ENCODE measurements around the gene SAMD13. TPM values are rescaled to one million over a fixed set of nuclear protein-coding genes. Genes with fewer than 3 reads are reported as not detected.

The SAMD13 gene
- total and polyA plus RNA-seq, 9 donors = 0.24 to 2.9 (median 0.63) TPM; not detected in 2

GRCh38 chr1:84266748-84267147, 34.8 kb upstream of the SAMD13 start:
- no peak for DNase-seq
- Histone ChIP-seq H3K4me1 (ENCODE audit: insufficient read depth) (no peaks in the 10 kb centered on the region), H3K27ac (no peak overlapping the region), H3K9me3 (no peaks in the 10 kb centered on the region), H3K4me3 (no peak overlapping the region), H3K36me3 (no peaks in the 10 kb centered on the region), H3K27me3 (no peaks in the 10 kb centered on the region)
- intact Hi-C loops (cut with DNase I) = no loop called here
- TF ChIP-seq CTCF (IDR thresholded peaks at IDR 0.05) = no peak
- no peak for TF ChIP-seq POLR2A (IDR thresholded peaks at IDR 0.05)
- no peak for TF ChIP-seq EP300 (IDR thresholded peaks at IDR 0.05)
- WGBS, 3 donors = 0 to 3% (median 0%) methylated on average over 1 of the region's 1 CpG

GRCh38 chr1:84267476-84267875, 34.0 kb upstream of the SAMD13 start:
- DNase-seq = no peak
- TF ChIP-seq EP300 (IDR thresholded peaks at IDR 0.05) (no peak), CTCF (IDR thresholded peaks at IDR 0.05) (no peak), POLR2A (IDR thresholded peaks at IDR 0.05) (no peak)
- Histone ChIP-seq H3K4me3 (no peak overlapping the region), H3K9me3 (no peaks in the 10 kb centered on the region), H3K27ac (no peak overlapping the region), H3K27me3 (no peaks in the 10 kb centered on the region), H3K36me3 (no peaks in the 10 kb centered on the region), H3K4me1 (ENCODE audit: insufficient read depth) (no peaks in the 10 kb centered on the region)
- intact Hi-C loops (cut with DNase I) = no loop called here

GRCh38 chr1:84268346-84268745, 33.2 kb upstream of the SAMD13 start:
- WGBS, 3 donors = 90 to 98% (median 92%) methylated on average over 1 of the region's 1 CpG
- Histone ChIP-seq H3K4me1 (ENCODE audit: insufficient read depth) (no peaks in the 10 kb centered on the region), H3K4me3 (no peak overlapping the region), H3K36me3 (no peaks in the 10 kb centered on the region), H3K27me3 (no peaks in the 10 kb centered on the region), H3K27ac (no peak overlapping the region), H3K9me3 (no peaks in the 10 kb centered on the region)
- no peak for DNase-seq
- TF ChIP-seq POLR2A (IDR thresholded peaks at IDR 0.05) (no peak), CTCF (IDR thresholded peaks at IDR 0.05) (no peak), EP300 (IDR thresholded peaks at IDR 0.05) (no peak)
- intact Hi-C loops (cut with DNase I) = no loop called here

DNA sequence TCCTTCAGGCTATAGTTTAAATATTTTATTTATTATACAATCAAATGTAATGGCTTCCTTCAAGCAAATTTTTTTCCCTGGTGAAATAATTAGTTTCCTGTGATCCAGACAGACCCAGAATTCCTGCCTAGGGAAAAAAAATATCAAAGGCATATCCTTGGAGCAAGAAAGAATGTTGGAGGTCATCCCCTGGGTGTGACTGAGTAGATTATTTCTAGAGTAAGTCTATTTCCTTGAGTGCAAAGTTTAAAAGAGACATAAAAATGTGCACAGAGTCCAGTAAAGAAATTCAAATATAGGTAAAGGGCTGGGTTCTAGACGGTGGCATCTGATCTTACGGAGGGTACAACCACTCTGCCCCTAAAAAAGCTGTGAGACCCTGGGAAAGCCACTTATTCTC, 32.2 kb upstream of the SAMD13 start:
- 23 to 48% (median 25%) methylated on average over 2 of the region's 2 CpGs for WGBS, 3 donors
- DNase-seq = no peak
- intact Hi-C loops (cut with DNase I) = no loop called here
- H3K27me3 ChIP-seq = no peaks in the 10 kb centered on the region
- H3K4me3 ChIP-seq = no peak overlapping the region
- no peaks in the 10 kb centered on the region for H3K36me3 ChIP-seq
- no peaks in the 10 kb centered on the region for H3K9me3 ChIP-seq
- no peak for TF ChIP-seq CTCF (IDR thresholded peaks at IDR 0.05)
- no peak for TF ChIP-seq POLR2A (IDR thresholded peaks at IDR 0.05)
- no peak for TF ChIP-seq EP300 (IDR thresholded peaks at IDR 0.05)
- no peak overlapping the region for H3K27ac ChIP-seq
- no peaks in the 10 kb centered on the region for H3K4me1 ChIP-seq (ENCODE audit: insufficient read depth)
